ENCODE data around the gene AFF3.

DNA sequence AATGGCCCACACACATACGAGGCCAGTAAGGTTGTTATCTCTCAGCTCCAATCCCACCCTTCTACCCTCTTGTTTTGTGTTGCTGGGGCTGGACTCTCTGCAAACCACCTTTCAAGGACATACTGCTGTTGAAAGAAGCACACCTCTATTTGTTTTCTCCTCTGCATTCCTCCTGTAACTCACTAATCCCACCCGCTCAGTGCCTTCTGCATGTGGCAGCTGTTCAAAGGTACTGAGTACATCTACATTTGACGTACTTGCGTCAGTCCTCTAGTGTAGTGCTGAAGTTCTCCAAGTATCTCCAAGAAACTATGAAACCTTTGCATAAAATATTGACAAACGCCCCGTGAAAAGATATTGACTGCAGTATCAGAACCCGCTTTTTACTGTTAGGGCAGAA lies 310.6 kb downstream of the AFF3 start:
- no peak for TF ChIP-seq POLR2A (IDR thresholded peaks at IDR 0.05; ENCODE audit: low read depth, low read length)
- TF ChIP-seq, protein P1, sequence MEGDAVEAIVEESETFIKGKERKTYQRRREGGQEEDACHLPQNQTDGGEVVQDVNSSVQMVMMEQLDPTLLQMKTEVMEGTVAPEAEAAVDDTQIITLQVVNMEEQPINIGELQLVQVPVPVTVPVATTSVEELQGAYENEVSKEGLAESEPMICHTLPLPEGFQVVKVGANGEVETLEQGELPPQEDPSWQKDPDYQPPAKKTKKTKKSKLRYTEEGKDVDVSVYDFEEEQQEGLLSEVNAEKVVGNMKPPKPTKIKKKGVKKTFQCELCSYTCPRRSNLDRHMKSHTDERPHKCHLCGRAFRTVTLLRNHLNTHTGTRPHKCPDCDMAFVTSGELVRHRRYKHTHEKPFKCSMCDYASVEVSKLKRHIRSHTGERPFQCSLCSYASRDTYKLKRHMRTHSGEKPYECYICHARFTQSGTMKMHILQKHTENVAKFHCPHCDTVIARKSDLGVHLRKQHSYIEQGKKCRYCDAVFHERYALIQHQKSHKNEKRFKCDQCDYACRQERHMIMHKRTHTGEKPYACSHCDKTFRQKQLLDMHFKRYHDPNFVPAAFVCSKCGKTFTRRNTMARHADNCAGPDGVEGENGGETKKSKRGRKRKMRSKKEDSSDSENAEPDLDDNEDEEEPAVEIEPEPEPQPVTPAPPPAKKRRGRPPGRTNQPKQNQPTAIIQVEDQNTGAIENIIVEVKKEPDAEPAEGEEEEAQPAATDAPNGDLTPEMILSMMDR (IDR thresholded peaks at IDR 0.05; ENCODE audit: extremely low read depth in 1 of 2, insufficient read depth in 1 of 2, low read depth in 1 of 2, low read length in 2 of 2), result no peak
- TF ChIP-seq EZH2 (IDR thresholded peaks at IDR 0.05; ENCODE audit: borderline replicate concordance, low read depth, low read length, severe bottlenecking), result no peak
- TF ChIP-seq JUN (IDR thresholded peaks at IDR 0.05; ENCODE audit: borderline replicate concordance, insufficient read depth, insufficient read length, low read depth), result no peak
- no peak for TF ChIP-seq MAX (IDR thresholded peaks at IDR 0.05; ENCODE audit: insufficient read depth, insufficient read length)
- TF ChIP-seq POLR2AphosphoS5 (IDR thresholded peaks at IDR 0.05; ENCODE audit: insufficient read depth, low read depth, low read length), result no peak
- TF ChIP-seq MYC (IDR thresholded peaks at IDR 0.05; ENCODE audit: low read depth, low read length), result no peak
